Measurements from ENCODE around the gene PRR22. TPM values are rescaled to one million over a fixed set of nuclear protein-coding genes. Genes with fewer than 3 reads are reported as not detected.

Gene PRR22
- total RNA-seq, 1 experiment from 2014 or later: 13.5 TPM

- Histone ChIP-seq H3K79me2 (ENCODE audit: insufficient read depth, low read length) (no peaks in the 10 kb centered on the region), H3K9me2 (ENCODE audit: insufficient read depth) (no peaks in the 10 kb centered on the region), H3K4me2 (ENCODE audit: low read length) (no peak overlapping the region), H3K9ac (ENCODE audit: low read length) (no peak overlapping the region), H4K20me1 (ENCODE audit: insufficient read depth) (no peaks in the 10 kb centered on the region), H3K4me3 (replicated peaks in 1 of 2; ENCODE audit: low read depth in 1 of 2, low read length in 2 of 2) (no peak overlapping the region), H3K27ac (ENCODE audit: low read depth, low read length) (no peak overlapping the region), H2AFZ (ENCODE audit: low read depth, low read length, poor library complexity, severe bottlenecking) (no peak overlapping the region), H3K9me3 (ENCODE audit: control insufficient read depth in 1 of 2, insufficient read depth in 1 of 2, low read depth in 1 of 2, low read length in 2 of 2) (no peaks in the 10 kb centered on the region), H3K36me3 (ENCODE audit: control insufficient read depth in 1 of 2, insufficient read depth in 2 of 2, low read length in 2 of 2) (no peaks in the 10 kb centered on the region), H3K4me1 (ENCODE audit: control insufficient read depth in 1 of 2, insufficient read depth in 2 of 2, low read length in 2 of 2) (peaks cover 3 to 10% of the 10 kb centered on the region in 2 experiments; a peak in 3 of 4 replicates), H3K27me3 (ENCODE audit: insufficient read depth, low read length) (no peaks in the 10 kb centered on the region)
- no TSS peak for BruUV-seq (replicated peaks)
- CTCF ChIA-PET: no interaction called here
- ATAC-seq: no peak
- TF ChIP-seq RAD21 (IDR thresholded peaks at IDR 0.05; ENCODE audit: low read depth) (no peak), ELF1 (IDR thresholded peaks at IDR 0.05; ENCODE audit: borderline replicate concordance, low read depth) (no peak), EZH2phosphoT487 (IDR thresholded peaks at IDR 0.05; ENCODE audit: borderline replicate concordance) (no peak), SP1 (IDR thresholded peaks at IDR 0.05; ENCODE audit: low read depth) (no peak)
- intact Hi-C loops (cut with micrococcal nuclease): no loop called here
- POLR2A ChIA-PET: no interaction called here
- no peak for DNase-seq (ENCODE audit: low read depth, low spot score)
- RAD21 ChIA-PET (ENCODE audit: low non-redundant PET in 1 of 2, low total read pairs in 2 of 2, uncharacterized antibody in 2 of 2, unreplicated experiment in 2 of 2): no interaction called here
Measured at GRCh38 chr19:5798244-5798643, 13.7 kb upstream of the PRR22 start.

- intact Hi-C loops (cut with micrococcal nuclease): no loop called here
- no peaks in the 10 kb centered on the region for H3K27me3 ChIP-seq (ENCODE audit: insufficient read depth, low read length)
- ChIA-PET POLR2A (no interaction called here), RAD21 (ENCODE audit: low non-redundant PET in 1 of 2, low total read pairs in 2 of 2, uncharacterized antibody in 2 of 2, unreplicated experiment in 2 of 2) (no interaction called here), CTCF (interaction anchor here (2.4 to 5.5 kb wide), 3 partner anchors 8 to 109 kb away, joined by 7 to 49 read pairs (median 20); no protein-coding TSS in a partner anchor)
- no peaks in the 10 kb centered on the region for H3K36me3 ChIP-seq (ENCODE audit: control insufficient read depth in 1 of 2, insufficient read depth in 2 of 2, low read length in 2 of 2)
- DNase-seq (ENCODE audit: low read depth, low spot score): no peak
- no peaks in the 10 kb centered on the region for H4K20me1 ChIP-seq (ENCODE audit: insufficient read depth)
- H3K27ac ChIP-seq (ENCODE audit: low read depth, low read length): no peak overlapping the region
- H3K4me1 ChIP-seq (ENCODE audit: control insufficient read depth in 1 of 2, insufficient read depth in 2 of 2, low read length in 2 of 2): peaks cover 6 to 15% of the 10 kb centered on the region in 2 experiments; a peak in 3 of 4 replicates
- H2AFZ ChIP-seq (ENCODE audit: low read depth, low read length, poor library complexity, severe bottlenecking): no peak overlapping the region
- no TSS peak for BruUV-seq (replicated peaks)
- no peak for ATAC-seq
- H3K9me3 ChIP-seq (ENCODE audit: control insufficient read depth in 1 of 2, insufficient read depth in 1 of 2, low read depth in 1 of 2, low read length in 2 of 2): no peaks in the 10 kb centered on the region
- H3K4me3 ChIP-seq (replicated peaks in 1 of 2; ENCODE audit: low read depth in 1 of 2, low read length in 2 of 2): no peak overlapping the region
- no peak overlapping the region for H3K4me2 ChIP-seq (ENCODE audit: low read length)
- no peaks in the 10 kb centered on the region for H3K9me2 ChIP-seq (ENCODE audit: insufficient read depth)
- peaks cover under 1% of the 10 kb centered on the region; the same call in 1 of the 2 replicates for H3K79me2 ChIP-seq (ENCODE audit: insufficient read depth, low read length)
- no peak overlapping the region for H3K9ac ChIP-seq (ENCODE audit: low read length)
- TF ChIP-seq EZH2phosphoT487 (IDR thresholded peaks at IDR 0.05; ENCODE audit: borderline replicate concordance) (no peak), ZFX (IDR thresholded peaks at IDR 0.05) (no peak), ELF1 (IDR thresholded peaks at IDR 0.05; ENCODE audit: borderline replicate concordance, low read depth) (no peak), MAX (IDR thresholded peaks at IDR 0.05) (no peak), CEBPB (IDR thresholded peaks at IDR 0.05; ENCODE audit: low read depth) (no peak), JUND (IDR thresholded peaks at IDR 0.05) (no peak), POLR2A (IDR thresholded peaks at IDR 0.05; ENCODE audit: borderline replicate concordance, extremely low read depth, insufficient read depth, insufficient read length) (no peak), ZBTB33 (IDR thresholded peaks at IDR 0.05; ENCODE audit: extremely low read depth, insufficient replicate concordance, low read length) (no peak), CTCF (IDR thresholded peaks at IDR 0.05 in 2 of 3, conservative IDR thresholded peaks at IDR 0.05 in 1 of 3; ENCODE audit: borderline replicate concordance in 1 of 3, insufficient read depth in 1 of 3, low read depth in 2 of 3, low read length in 2 of 3) (no peak), ZNF274 (IDR thresholded peaks at IDR 0.05; ENCODE audit: low read depth, low read length) (no peak), RAD21 (IDR thresholded peaks at IDR 0.05; ENCODE audit: low read depth) (no peak), TCF7L2 (IDR thresholded peaks at IDR 0.05; ENCODE audit: borderline replicate concordance, extremely low read depth, insufficient read depth, insufficient read length) (no peak), EZH2 (IDR thresholded peaks at IDR 0.05) (no peak), SIN3A (IDR thresholded peaks at IDR 0.05; ENCODE audit: low read depth) (no peak), FOSL1 (IDR thresholded peaks at IDR 0.05; ENCODE audit: low read depth) (no peak), CBX3 (IDR thresholded peaks at IDR 0.05; ENCODE audit: low read depth) (no peak), ATF3 (IDR thresholded peaks at IDR 0.05) (no peak)
Measured at GRCh38 chr19:5795382-5795919, 10.9 kb upstream of the PRR22 start.

Measured in HCT116 (cell line).